Activated CD8-positive, alpha-beta memory T cell treated with anti-CD3 and anti-CD28 coated beads, Interleukin-2, amount 50 U/mL, for 4 hours (primary cell): ENCODE results near the gene RPS3A.
"Not testable (repeated sequence)": the region's sequence is repeated elsewhere in the genome, so short reads cannot be mapped to it uniquely, and the experiment has no call there.

Experiments
- DNase-seq: peaks from one replicate; pipeline ENCODE4 v3.0.0-alpha.2; 2020

Gene RPS3A

GRCh38 chr4:151117371-151117962 lies 18.0 kb downstream of the RPS3A start:
- peak; percentile 36 for DNase-seq

GRCh38 chr4:151129796-151130195 lies 30.4 kb downstream of the RPS3A start:
- no peak for DNase-seq

- no peak for DNase-seq
Observed at GRCh38 chr4:151133311-151133710, 33.9 kb downstream of the RPS3A start.

- not testable (repeated sequence) for DNase-seq
Observed at GRCh38 chr4:151136048-151136447, 36.6 kb downstream of the RPS3A start.

- DNase-seq: no peak
Observed at GRCh38 chr4:151139814-151140213, 40.4 kb downstream of the RPS3A start.

- DNase-seq: no peak
Observed at GRCh38 chr4:151142758-151143157, 43.3 kb downstream of the RPS3A start.

- no peak for DNase-seq
Observed at GRCh38 chr4:151143162-151143561, 43.7 kb downstream of the RPS3A start.

GRCh38 chr4:151143811-151144210 lies 44.4 kb downstream of the RPS3A start:
- DNase-seq: no peak

- no peak for DNase-seq
Observed at GRCh38 chr4:151144329-151145072, 45.1 kb downstream of the RPS3A start.

- DNase-seq: no peak
Observed at GRCh38 chr4:151147000-151147399, 47.6 kb downstream of the RPS3A start.

- DNase-seq: no peak
Observed at GRCh38 chr4:151148261-151148660, 48.8 kb downstream of the RPS3A start.

- DNase-seq: no peak
Observed at GRCh38 chr4:151150821-151151580, 51.6 kb downstream of the RPS3A start.

GRCh38 chr4:151152028-151152427 lies 52.6 kb downstream of the RPS3A start:
- no peak for DNase-seq

- no peak for DNase-seq
Observed at GRCh38 chr4:151153585-151153984, 54.2 kb downstream of the RPS3A start.
